AG04450 (cell line): ENCODE data around the gene MSI2. TPM values are rescaled to one million over a fixed set of nuclear protein-coding genes. Genes with fewer than 3 reads are reported as not detected.

ENCODE experiments used
- CTCF ChIA-PET: fragments of 300-600, 350-600 bp; formaldehyde crosslinking; extraction: SDS; loops from one replicate; lab custom pipeline; 2022; ENCODE audit warnings: antibody characterized with exemption, inconsistent platforms; lab: Charles Lee
- POLR2A ChIA-PET: fragments of 350-600 bp; formaldehyde crosslinking; extraction: SDS; loops from one replicate; lab custom pipeline; 2021; ENCODE audit warnings: antibody characterized with exemption, inconsistent platforms; lab: Yijun Ruan, JAX
- DNase-seq: peaks from one replicate; pipeline ENCODE4 v3.0.0-alpha.2; 2011; ENCODE audit warnings: low read depth, low spot score
- H3K27ac ChIP-seq: one replicate; pipeline ENCODE4 v1.5.1; 2012; ENCODE audit warnings: low read depth, low read length, control low read depth
- H3K27me3 ChIP-seq: one replicate; pipeline ENCODE4 v1.6.0; 2012; ENCODE audit warnings: low read length; ENCODE audit not compliant: control insufficient read depth, insufficient read depth
- H3K4me3 ChIP-seq: 2 replicates; pipeline ENCODE4 v1.5.1; 2011; ENCODE audit warnings: mild to moderate bottlenecking, low read depth, low read length, control low read depth
- H3K9me3 ChIP-seq: 2 replicates; pipeline ENCODE4 v1.5.1; 2012; ENCODE audit warnings: low read length; ENCODE audit not compliant: control insufficient read depth, insufficient read depth
- CTCF ChIP-seq: IDR thresholded peaks from 2 replicates; pipeline ENCODE4 v1.5.1; 2011; ENCODE audit warnings: low read depth, low read length, control low read depth, inconsistent platforms
- polyA plus RNA-seq: library from polyadenylated mRNA; depleted of rRNA; stranded (reverse); fragments of >200 nt; gene quantifications from 2 replicates; pipeline ENCODE4 v1.2.3, GENCODE V29; 2011

MSI2 gene
- polyA plus RNA-seq, 1 experiment = 26.2 TPM

DNA sequence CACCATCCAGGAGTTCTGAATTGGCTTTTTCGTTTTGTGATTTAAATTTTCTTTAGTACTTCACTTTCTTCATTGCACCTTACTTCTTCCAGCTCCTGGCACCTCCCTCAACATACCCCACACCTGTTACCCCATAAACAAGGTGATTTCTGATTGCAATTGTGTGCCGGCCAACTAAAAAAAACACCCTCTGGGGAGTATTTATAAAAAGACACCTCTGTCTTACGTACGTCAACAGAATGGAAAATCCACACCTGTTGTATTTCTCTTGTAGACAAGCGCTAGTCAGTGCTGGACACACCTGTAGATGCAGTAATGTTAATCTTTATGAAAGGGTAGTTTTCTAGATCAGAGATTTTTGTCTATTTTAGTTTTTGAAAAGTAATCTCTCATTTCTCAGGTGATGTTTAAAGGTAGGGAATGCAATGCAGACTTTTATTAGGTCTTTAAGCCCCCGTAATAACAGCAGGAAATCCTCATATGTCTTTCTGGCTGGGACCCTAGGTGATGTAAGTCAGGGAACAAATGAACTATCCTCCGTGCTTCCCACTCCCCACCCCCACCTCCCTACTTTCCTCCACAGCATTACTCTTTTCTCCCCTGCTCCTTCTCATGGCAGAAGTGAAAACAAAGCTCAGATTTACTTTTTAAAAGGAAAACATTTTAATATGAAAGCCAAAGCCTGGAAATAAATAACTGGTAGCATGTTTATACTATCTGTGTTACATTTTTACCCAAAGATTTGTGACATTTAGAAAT is 4.2 kb downstream of the MSI2 start:
- Histone ChIP-seq H3K4me3 (no peak overlapping the region), H3K27ac (no peak overlapping the region), H3K27me3 (no peaks in the 10 kb centered on the region), H3K9me3 (no peaks in the 10 kb centered on the region; the same call in 1 of the 2 replicates)
- no peak for TF ChIP-seq CTCF
- POLR2A ChIA-PET = interaction anchor here (0.7 kb wide), 1 partner anchor 557 kb away, joined by 4 read pairs; no protein-coding TSS in a partner anchor
- CTCF ChIA-PET = interaction anchor here (0.6 to 3.7 kb wide), 8 partner anchors 11 to 412 kb away, joined by 3 to 17 read pairs (median 6); no protein-coding TSS in a partner anchor
- DNase-seq = no peak

- H3K27me3 ChIP-seq = no peaks in the 10 kb centered on the region
- ChIA-PET POLR2A (interaction anchor here (0.7 kb wide), 1 partner anchor 556 kb away, joined by 4 read pairs; no protein-coding TSS in a partner anchor), CTCF (interaction anchor here (0.6 to 2.8 kb wide), 6 partner anchors 11 to 411 kb away, joined by 3 to 10 read pairs (median 6); no protein-coding TSS in a partner anchor)
- no peaks in the 10 kb centered on the region for H3K9me3 ChIP-seq
- no peak for TF ChIP-seq CTCF
- H3K4me3 ChIP-seq = no peak overlapping the region
- DNase-seq = no peak
- H3K27ac ChIP-seq = no peak overlapping the region
Measured at GRCh38 chr17:57261084-57261461, 4.8 kb downstream of the MSI2 start.

DNA sequence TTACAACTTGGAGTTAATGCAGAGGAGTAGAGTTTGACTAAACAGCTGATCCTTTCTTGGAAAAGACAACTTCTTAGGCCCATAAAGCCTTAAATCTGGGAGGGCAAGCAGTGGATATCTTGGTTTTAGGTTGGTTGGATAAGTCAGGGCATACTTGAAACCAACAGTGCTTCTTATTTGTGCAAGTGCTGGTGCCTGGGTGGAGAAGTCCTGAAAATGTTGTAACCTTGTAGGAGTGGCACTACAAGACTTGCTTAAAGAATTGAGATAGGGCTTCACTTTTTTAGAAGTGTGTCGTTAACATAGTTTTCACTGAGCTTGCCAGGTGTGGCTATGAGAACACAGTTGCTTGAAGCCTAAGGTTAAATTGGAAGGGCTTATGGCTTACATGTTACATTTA is 6.2 kb downstream of the MSI2 start:
- Histone ChIP-seq H3K4me3 (no peak overlapping the region), H3K27me3 (no peaks in the 10 kb centered on the region), H3K27ac (no peak overlapping the region), H3K9me3 (no peaks in the 10 kb centered on the region)
- ChIA-PET POLR2A (no interaction called here), CTCF (interaction anchor here (1.0 to 2.8 kb wide), 3 partner anchors 19 to 409 kb away, joined by 3 to 10 read pairs (median 4); no protein-coding TSS in a partner anchor)
- no peak for TF ChIP-seq CTCF
- no peak for DNase-seq

- ChIA-PET CTCF (interaction anchor here (1.6 kb wide), 1 partner anchor 22 kb away, joined by 3 read pairs; no protein-coding TSS in a partner anchor), POLR2A (no interaction called here)
- no peaks in the 10 kb centered on the region for H3K27me3 ChIP-seq
- H3K27ac ChIP-seq = no peak overlapping the region
- DNase-seq = no peak
- no peaks in the 10 kb centered on the region for H3K9me3 ChIP-seq
- no peak for TF ChIP-seq CTCF
- no peak overlapping the region for H3K4me3 ChIP-seq
Measured at GRCh38 chr17:57264250-57264649, 7.9 kb downstream of the MSI2 start.

- TF ChIP-seq CTCF = no peak
- CTCF ChIA-PET = interaction anchor here (1.6 kb wide), 1 partner anchor 22 kb away, joined by 3 read pairs; no protein-coding TSS in a partner anchor
- Histone ChIP-seq H3K27ac (no peak overlapping the region), H3K9me3 (no peaks in the 10 kb centered on the region), H3K4me3 (no peak overlapping the region), H3K27me3 (no peaks in the 10 kb centered on the region)
- POLR2A ChIA-PET = no interaction called here
- no peak for DNase-seq
Measured at GRCh38 chr17:57264776-57265175, 8.5 kb downstream of the MSI2 start.
